ENCODE measurements around the gene PIGS.

Gene PIGS

GRCh38 chr17:28573966-28574480 lies 2.7 kb upstream of the PIGS start:
- Histone ChIP-seq H3K9ac (ENCODE audit: low read depth, low read length) (no peak overlapping the region), H3K36me3 (ENCODE audit: insufficient read depth, low read length) (peaks cover 5% of the 10 kb centered on the region; the same call in 1 of the 2 replicates), H3K9me3 (ENCODE audit: control insufficient read depth, insufficient read depth, low read length) (no peaks in the 10 kb centered on the region), H3K4me1 (ENCODE audit: insufficient read depth, low read length) (peaks cover 7% of the 10 kb centered on the region; the same call in 1 of the 2 replicates)

GRCh38 chr17:28573521-28573920 lies 2.2 kb upstream of the PIGS start:
- Histone ChIP-seq H3K9me3 (ENCODE audit: control insufficient read depth, insufficient read depth, low read length) (no peaks in the 10 kb centered on the region), H3K36me3 (ENCODE audit: insufficient read depth, low read length) (no peaks in the 10 kb centered on the region), H3K4me1 (ENCODE audit: insufficient read depth, low read length) (peaks cover 7% of the 10 kb centered on the region; the same call in 1 of the 2 replicates), H3K9ac (ENCODE audit: low read depth, low read length) (no peak overlapping the region)

GRCh38 chr17:28573040-28573380 lies 1.7 kb upstream of the PIGS start:
- H3K9ac ChIP-seq (ENCODE audit: low read depth, low read length): no peak overlapping the region
- peaks cover 7% of the 10 kb centered on the region; the same call in 1 of the 2 replicates for H3K4me1 ChIP-seq (ENCODE audit: insufficient read depth, low read length)
- H3K36me3 ChIP-seq (ENCODE audit: insufficient read depth, low read length): no peaks in the 10 kb centered on the region
- H3K9me3 ChIP-seq (ENCODE audit: control insufficient read depth, insufficient read depth, low read length): no peaks in the 10 kb centered on the region

- Histone ChIP-seq H3K36me3 (ENCODE audit: insufficient read depth, low read length) (no peaks in the 10 kb centered on the region), H3K4me1 (ENCODE audit: insufficient read depth, low read length) (peaks cover 6% of the 10 kb centered on the region; the same call in 1 of the 2 replicates), H3K9ac (ENCODE audit: low read depth, low read length) (0 out of 2 replicates have a peak overlapping the region, but pooled peaks have one; percentile 88), H3K9me3 (ENCODE audit: control insufficient read depth, insufficient read depth, low read length) (no peaks in the 10 kb centered on the region)
These were observed 1.1 kb upstream of the PIGS start for GRCh38 chr17:28572259-28573039.

- H3K4me1 ChIP-seq (ENCODE audit: insufficient read depth, low read length): no peaks in the 10 kb centered on the region
- no peaks in the 10 kb centered on the region for H3K9me3 ChIP-seq (ENCODE audit: control insufficient read depth, insufficient read depth, low read length)
- H3K9ac ChIP-seq (ENCODE audit: low read depth, low read length): peak overlapping the region; percentile 88
- no peaks in the 10 kb centered on the region for H3K36me3 ChIP-seq (ENCODE audit: insufficient read depth, low read length)
These were observed 486 bp downstream of the PIGS start for GRCh38 chr17:28570716-28571360.

GRCh38 chr17:28569446-28569845 lies 1.9 kb downstream of the PIGS start:
- Histone ChIP-seq H3K9me3 (ENCODE audit: control insufficient read depth, insufficient read depth, low read length) (no peaks in the 10 kb centered on the region), H3K9ac (ENCODE audit: low read depth, low read length) (no peak overlapping the region), H3K4me1 (ENCODE audit: insufficient read depth, low read length) (no peaks in the 10 kb centered on the region), H3K36me3 (ENCODE audit: insufficient read depth, low read length) (no peaks in the 10 kb centered on the region)

- H3K9ac ChIP-seq (ENCODE audit: low read depth, low read length): no peak overlapping the region
- no peaks in the 10 kb centered on the region for H3K4me1 ChIP-seq (ENCODE audit: insufficient read depth, low read length)
- no peaks in the 10 kb centered on the region for H3K36me3 ChIP-seq (ENCODE audit: insufficient read depth, low read length)
- H3K9me3 ChIP-seq (ENCODE audit: control insufficient read depth, insufficient read depth, low read length): no peaks in the 10 kb centered on the region
These were observed 3.7 kb downstream of the PIGS start for GRCh38 chr17:28567604-28568003.

- no peaks in the 10 kb centered on the region for H3K4me1 ChIP-seq (ENCODE audit: insufficient read depth, low read length)
- H3K9me3 ChIP-seq (ENCODE audit: control insufficient read depth, insufficient read depth, low read length): no peaks in the 10 kb centered on the region
- H3K9ac ChIP-seq (ENCODE audit: low read depth, low read length): no peak overlapping the region
- H3K36me3 ChIP-seq (ENCODE audit: insufficient read depth, low read length): no peaks in the 10 kb centered on the region; the same call in 1 of the 2 replicates
These were observed 7.8 kb downstream of the PIGS start for GRCh38 chr17:28563475-28563874.

- Histone ChIP-seq H3K9me3 (ENCODE audit: control insufficient read depth, insufficient read depth, low read length) (no peaks in the 10 kb centered on the region), H3K4me1 (ENCODE audit: insufficient read depth, low read length) (0 out of 2 replicates have a peak, but pooled peaks cover 6% of the 10 kb centered on the region), H3K9ac (ENCODE audit: low read depth, low read length) (no peak overlapping the region), H3K36me3 (ENCODE audit: insufficient read depth, low read length) (peaks cover 6% of the 10 kb centered on the region; the same call in 1 of the 2 replicates)
These were observed 16.3 kb downstream of the PIGS start for GRCh38 chr17:28555022-28555421.

GRCh38 chr17:28554565-28554964 lies 16.8 kb downstream of the PIGS start:
- no peak overlapping the region for H3K9ac ChIP-seq (ENCODE audit: low read depth, low read length)
- no peaks in the 10 kb centered on the region for H3K9me3 ChIP-seq (ENCODE audit: control insufficient read depth, insufficient read depth, low read length)
- H3K36me3 ChIP-seq (ENCODE audit: insufficient read depth, low read length): peaks cover 6% of the 10 kb centered on the region; the same call in 1 of the 2 replicates
- H3K4me1 ChIP-seq (ENCODE audit: insufficient read depth, low read length): 0 out of 2 replicates have a peak, but pooled peaks cover 6% of the 10 kb centered on the region

GRCh38 chr17:28553000-28553505 lies 18.3 kb downstream of the PIGS start:
- H3K9me3 ChIP-seq (ENCODE audit: control insufficient read depth, insufficient read depth, low read length): no peaks in the 10 kb centered on the region
- 0 out of 2 replicates have a peak, but pooled peaks cover 6% of the 10 kb centered on the region for H3K4me1 ChIP-seq (ENCODE audit: insufficient read depth, low read length)
- peak overlapping the region; percentile 29; the same call in 1 of the 2 replicates for H3K9ac ChIP-seq (ENCODE audit: low read depth, low read length)
- peaks cover 6% of the 10 kb centered on the region; the same call in 1 of the 2 replicates for H3K36me3 ChIP-seq (ENCODE audit: insufficient read depth, low read length)

- H3K9ac ChIP-seq (ENCODE audit: low read depth, low read length): peak within 1 kb of the TSS; percentile 82
- 0 out of 2 replicates have a peak, but pooled peaks cover 6% of the 10 kb centered on the region for H3K4me1 ChIP-seq (ENCODE audit: insufficient read depth, low read length)
- no peaks in the 10 kb centered on the region for H3K9me3 ChIP-seq (ENCODE audit: control insufficient read depth, insufficient read depth, low read length)
These were observed 18.9 kb downstream of the PIGS start, which contains the start of gene UNC119 for GRCh38 chr17:28552176-28552999. UNC119 (minus strand) TSS chr17:28552624; CDS start chr17:28552557, 67 bp downstream.

GRCh38 chr17:28551421-28552175 lies 19.7 kb downstream of the PIGS start:
- Histone ChIP-seq H3K4me1 (ENCODE audit: insufficient read depth, low read length) (0 out of 2 replicates have a peak, but pooled peaks cover 6% of the 10 kb centered on the region), H3K36me3 (ENCODE audit: insufficient read depth, low read length) (peaks cover 6% of the 10 kb centered on the region; the same call in 1 of the 2 replicates), H3K9ac (ENCODE audit: low read depth, low read length) (peak overlapping the region; percentile 82; the same call in 1 of the 2 replicates)

More at GRCh38 chr17:28552176-28552999, 18.9 kb downstream of the PIGS start, which contains the start of gene UNC119:
- peaks cover 6% of the 10 kb centered on the region; the same call in 1 of the 2 replicates for H3K36me3 ChIP-seq (ENCODE audit: insufficient read depth, low read length)

More at GRCh38 chr17:28551421-28552175, 19.7 kb downstream of the PIGS start:
- no peaks in the 10 kb centered on the region for H3K9me3 ChIP-seq (ENCODE audit: control insufficient read depth, insufficient read depth, low read length)
